NCI-H82 treated with DMSO at 0.1 percent for 48 hours (cell line): ENCODE measurements around the gene ZNF202.
"Not testable (repeated sequence)": the region's sequence is repeated elsewhere in the genome, so short reads cannot be mapped to it uniquely, and the experiment has no call there.

Experiments
- DNase-seq: peaks from one replicate; lab custom pipeline; 2025; ENCODE audit not compliant: unreplicated experiment; lab: John Stamatoyannopoulos, UW

The ZNF202 gene

DNA sequence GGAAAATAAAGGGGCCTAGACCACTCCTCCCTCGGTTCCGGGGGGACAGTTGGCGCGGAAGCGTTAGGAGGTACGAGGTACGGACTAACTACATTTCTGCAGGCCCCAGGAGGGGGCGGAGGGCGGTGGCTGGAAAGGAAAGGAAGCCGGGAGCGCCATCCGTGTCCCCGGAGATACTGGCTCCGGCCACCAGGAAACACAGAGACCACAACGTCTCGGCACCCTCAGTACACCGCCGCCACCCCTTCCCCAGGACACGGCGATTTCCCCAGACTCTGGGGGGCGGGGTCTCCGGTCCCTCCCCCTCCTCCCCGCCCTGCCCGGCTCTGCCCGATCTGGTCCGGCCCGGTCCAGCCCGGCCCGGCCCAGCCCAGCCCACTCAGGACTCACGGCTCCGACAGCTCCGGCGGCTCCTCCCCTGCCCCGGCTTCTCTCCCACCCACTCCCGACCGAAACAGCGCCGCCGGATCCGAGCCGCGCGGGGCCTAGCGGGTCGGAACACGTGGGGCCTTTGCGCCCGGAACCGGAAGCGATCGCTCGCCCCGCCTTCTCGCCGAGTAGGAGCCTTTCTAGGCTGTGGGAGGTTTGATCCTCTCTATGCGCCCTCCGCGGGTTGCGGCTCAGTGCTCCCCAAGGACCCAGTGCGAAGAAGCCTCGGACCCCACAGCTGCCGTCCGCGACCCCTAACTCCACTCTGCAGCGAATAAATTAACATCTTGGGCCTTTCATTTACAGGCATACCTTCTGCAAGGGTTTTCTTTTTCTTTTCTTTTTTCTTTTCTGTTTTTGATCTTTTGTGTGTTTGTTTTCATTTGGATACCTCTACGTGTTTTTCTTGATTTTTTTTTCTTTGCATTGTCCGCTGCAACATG is at the start of gene ZNF202:
Gene ZNF202 (minus strand): TSS at position 502 of the 872 bp plus-strand sequence. CDS start 10,772 bp downstream, outside the sequence.
- peak; percentile 63 for DNase-seq

DNA sequence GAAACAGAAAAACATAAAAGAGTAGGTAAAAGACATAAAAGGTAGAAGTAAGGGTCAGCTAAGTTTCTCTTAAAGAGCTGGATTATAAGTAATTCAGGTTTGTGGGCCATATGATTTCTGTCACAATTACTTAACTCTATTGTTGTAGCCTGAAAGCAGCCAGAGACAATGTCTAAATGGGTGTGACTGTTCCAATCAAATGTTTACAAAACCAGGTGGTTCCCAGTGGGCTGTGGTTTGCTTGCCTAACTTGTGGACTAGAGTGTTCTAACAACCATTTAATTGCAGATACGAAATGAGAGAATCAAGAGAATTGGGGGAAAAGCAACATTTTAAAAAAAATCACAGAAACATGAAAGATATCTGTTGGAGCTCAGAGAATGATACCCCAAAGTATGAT is 42.1 kb upstream of the ZNF202 start:
- DNase-seq, result no peak

DNA sequence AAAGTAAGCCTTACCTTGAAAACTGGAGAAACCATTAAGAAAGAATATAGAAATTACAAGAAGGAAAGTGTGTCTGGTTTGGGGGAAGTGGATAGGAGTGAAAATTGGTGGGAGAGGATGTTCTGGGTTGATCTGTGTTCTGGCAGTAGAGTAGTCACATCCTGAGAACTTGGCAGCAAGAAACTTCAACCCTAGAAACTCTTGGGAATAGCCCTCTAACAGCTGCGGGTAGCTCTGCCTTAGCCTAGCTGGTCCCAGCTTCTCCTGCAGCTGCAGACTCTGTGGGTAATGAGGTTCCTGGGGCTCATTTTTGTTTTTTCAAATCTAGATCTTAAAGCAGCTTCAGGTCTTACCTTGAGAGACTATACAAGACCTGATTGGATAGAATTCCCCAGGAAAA is 37.1 kb upstream of the ZNF202 start:
- DNase-seq, result no peak

DNA sequence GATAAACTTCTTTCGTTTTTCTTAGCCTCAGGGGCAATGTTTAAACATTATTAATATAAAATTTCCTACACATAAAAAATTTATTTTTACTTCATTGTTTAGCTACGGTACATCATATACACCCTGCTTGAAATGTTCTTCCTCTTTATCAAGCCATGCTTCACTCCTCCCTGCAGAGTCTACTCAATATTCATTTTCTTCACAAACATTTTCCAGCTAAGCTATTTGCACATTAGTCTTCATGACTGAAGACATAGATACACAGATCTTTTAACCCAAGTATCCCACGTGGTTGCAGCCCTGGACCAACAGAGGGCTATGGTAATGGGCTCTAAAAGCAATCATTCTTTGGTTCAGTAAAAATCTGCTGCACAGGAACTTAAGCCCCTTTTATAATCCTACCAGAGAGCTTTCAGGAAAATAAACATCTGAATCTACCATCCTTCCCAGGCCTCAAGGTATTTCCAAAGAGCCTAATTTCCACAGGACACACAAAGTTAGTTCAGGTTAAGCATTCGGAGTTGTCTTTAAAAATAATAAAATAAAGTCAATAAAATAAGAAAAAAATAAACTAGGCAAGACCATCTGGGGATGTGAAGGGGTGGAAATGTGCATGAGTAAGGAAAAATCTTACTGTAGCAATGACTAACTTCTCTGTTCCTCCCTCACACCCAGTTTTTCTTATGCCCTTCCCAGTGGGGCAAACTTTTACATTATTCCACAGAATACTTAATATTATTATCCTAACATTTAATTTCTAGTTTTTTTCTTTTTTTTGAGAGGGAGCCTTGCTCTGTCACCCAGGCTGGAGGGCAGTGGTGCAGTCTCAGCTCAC is 34.5 kb upstream of the ZNF202 start:
- DNase-seq, result peak; percentile 23

DNA sequence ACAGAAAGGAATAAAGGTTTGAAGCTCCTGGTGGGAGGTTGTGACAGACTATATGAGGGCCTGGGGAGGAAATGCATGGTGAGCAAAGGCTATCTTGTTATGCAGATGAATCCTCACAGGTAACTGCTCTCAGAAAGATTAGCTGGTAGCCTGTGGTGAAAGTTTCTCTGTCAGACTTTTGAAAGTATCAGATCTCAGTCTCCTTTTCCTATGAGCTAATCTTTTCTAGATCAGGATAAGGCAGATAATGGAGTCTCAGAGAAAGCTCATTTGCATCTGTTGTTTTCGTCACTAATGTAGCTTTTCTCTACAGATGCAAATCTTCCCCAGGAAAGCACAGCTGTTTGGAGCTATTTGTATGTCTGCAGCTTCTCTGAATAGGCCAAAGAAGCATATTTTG is 33.8 kb upstream of the ZNF202 start:
- DNase-seq, result no peak

DNA sequence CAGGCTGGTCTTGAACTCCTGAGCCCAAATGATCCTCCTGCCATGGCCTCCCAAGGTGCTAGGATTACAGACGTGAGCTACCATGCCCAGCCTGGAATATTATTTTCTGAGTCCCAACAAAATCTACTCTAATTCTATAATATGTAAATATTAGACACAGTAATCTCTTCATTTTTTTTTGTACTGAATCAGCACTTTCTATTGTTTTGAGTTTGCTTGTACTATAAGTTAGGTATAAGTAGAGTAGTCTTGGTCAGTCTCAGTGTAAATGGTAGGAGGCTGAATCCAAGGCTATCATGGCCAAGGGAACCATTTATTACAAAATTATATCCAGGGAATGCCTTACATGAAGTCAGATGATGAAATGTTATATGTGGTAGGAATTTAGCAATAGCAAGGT is 32.5 kb upstream of the ZNF202 start:
- DNase-seq, result no peak

DNA sequence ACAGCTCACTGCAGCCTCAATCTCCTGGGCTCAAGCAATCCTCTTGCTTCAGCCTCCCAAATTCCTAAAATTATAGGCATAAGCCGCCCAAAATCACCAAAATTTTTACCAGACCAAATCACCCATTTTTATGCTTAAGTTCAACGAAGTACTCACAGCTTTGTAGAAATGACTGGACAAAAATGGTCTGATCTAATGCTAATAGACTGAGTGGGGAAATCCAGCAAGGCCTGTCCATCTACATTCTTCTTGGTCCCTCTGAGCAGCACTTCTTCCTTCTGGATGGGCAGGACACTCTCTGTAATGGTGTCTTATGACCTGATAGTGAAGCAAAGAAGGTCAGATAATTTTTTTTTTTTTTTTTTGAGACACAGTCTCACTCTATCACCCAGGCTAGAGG is 31.6 kb upstream of the ZNF202 start:
- DNase-seq, result no peak

DNA sequence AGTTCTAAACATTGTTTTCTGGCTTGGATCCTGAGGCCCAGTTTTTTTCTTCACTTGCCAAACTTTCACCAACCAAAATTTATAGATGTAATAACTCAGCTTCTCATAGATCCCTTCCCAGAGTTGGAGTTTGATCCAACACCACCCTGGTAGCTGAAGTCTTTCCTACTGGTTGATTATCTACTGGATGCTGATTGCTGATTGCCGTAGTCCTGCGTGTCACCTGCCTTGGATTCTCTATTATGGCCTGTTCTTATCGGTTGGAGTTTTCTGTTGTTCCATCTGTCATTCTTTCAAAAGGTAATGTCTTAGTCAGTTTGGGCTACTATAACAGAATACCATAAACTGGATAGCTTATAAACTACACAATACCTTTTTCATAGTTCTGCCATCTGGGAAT is 30.2 kb upstream of the ZNF202 start:
- no peak for DNase-seq

DNA sequence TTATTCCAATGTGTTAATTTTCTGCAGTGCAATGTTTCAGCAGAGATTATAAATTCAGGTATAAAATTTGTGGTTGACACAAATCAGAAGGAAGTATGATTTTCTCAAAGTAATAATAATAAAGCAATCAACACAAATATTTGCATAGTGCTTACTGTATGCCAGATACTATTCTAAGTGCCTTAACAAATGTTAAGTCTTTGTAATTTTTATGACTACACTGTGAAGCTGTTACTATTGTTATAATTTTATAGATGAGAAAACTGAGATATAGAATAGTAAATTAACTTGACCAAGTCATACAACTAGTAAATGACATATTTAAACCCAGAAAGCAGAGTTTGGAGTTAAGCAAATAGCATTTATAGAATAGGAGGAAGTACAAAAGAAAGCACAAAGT is 29.3 kb upstream of the ZNF202 start:
- no peak for DNase-seq

DNA sequence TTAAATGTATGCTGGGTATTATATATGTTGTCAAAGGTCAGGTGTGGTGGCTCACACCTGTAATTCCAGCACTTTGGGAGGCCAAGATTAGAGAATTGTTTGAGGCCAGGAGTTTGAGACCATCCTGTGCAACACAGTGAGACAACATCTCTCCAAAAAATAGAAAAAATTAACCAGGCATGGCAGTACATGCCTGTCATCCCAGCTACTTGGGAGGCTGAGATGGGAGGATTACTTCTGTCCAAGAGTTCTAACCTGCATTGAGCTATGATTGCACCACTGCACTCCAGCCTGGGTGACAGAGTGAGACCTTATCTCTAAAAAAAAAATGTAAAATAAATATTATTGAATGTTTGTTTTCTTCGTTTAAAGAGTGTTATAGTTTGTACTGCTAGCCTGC is 24.1 kb upstream of the ZNF202 start:
- no peak for DNase-seq

DNA sequence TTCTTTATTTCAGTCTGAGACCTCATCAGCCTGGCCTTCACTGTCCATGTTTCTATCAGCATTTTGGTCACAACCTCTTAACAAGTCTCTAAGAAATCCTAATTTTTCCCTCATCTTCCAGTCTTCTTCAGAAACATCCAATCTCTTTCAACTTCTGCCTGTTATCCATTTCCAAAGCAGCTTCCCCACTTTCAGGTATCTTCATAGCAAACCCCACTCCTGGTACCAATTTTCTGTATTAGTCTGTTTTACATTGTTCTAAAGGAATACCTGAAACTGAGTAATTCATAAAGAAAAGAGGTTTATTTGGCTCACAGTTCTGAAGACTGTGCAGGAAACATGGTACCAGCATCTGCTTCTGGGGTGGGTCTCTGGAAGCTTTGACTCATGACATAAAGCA is 21.0 kb upstream of the ZNF202 start:
- no peak for DNase-seq

DNA sequence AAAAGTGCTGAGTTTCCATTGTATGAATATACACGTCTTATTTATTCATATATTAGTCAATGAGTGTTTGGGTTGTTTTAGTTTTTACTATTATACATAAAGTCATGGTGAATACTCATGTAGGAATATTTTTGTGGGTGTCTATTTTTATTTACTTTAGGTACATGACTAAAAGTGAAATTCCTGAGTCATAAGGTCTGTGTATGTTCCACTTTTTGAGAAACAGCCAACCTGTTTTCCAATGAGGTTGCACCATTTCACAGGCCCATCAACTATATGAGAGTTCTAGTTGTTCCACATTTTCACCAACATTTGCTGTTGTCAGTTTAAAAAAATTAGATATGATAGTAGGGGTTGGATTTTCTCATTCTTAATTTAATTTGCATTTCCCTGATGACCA is 19.4 kb upstream of the ZNF202 start:
- no peak for DNase-seq

DNA sequence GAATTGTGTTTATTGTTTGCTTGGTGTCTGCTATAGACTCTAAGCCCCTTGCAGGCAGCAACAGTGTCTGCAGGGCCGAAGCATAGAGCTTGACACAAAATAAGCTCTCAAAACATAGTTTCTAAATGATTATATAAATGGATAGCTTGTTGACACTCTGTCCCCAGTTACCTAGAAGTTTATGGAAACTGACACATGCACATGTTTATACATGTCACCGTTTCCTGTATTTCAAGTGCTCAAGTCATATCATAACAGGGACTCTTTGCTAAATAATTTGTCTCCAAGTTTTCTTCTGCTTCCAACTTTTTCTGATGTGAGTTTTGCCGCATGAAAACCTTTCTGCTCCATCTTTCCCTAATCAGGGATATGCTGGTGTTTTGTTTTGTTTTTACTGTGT is 16.5 kb upstream of the ZNF202 start:
- DNase-seq, result no peak

DNA sequence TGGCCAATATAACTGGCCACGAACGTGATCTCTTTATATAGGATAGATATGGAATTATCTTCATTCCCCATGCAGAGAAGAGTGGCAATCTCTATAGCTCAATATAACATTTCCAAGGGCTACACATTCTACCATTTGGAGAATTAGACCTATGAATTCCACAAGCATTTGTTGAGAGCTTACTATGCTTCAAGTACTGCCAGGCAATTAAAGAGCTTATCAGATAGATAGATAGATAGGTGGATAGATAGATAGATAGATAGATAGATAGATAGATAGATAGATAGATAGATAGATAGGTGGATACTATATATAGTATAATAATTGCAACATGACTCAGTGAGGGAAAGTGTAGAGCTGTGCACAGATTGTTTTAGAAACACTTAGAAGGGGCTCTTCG is 14.4 kb upstream of the ZNF202 start:
- DNase-seq, result no peak

DNA sequence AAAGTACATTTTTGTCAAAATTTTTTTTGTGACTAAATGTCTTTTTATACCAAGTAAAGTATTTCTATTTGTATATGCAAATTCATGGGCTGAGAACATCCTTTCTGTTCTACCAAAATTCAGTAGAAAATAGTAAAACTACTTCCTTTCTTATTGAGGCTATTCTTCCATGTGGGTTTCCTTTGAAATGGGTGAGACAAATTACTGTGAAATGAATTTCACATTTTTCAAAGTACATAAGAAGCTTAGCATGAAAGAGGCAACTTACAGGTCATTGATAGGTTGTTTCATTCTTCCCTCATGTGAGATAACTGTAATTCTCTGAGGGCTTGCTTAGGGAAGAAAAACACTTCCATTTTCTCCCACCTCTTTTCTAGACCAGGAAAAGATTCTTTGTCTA is 13.9 kb upstream of the ZNF202 start:
- DNase-seq, result no peak

DNA sequence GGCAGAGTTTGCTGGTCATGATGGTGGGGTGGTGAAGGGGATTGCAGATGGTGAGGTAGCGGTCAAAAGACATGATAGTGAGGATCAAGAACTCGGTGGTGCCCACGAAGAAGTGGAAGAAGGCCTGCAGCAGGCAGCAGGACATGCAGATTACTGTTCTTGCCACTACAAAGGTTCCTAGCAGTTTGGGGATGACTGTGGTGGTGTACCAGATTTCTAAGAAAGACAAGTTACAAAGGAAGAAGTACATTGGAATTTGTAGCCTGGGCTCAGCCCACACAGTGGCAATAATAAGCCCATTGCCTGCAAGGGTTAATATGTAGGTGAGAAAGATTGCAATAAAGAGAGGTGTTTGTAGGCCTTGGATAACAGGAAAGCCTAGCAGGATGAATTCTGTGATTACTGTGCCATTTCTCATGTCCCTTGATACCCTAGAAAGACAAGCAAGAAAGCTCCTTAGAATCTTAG is 12.7 kb upstream of the ZNF202 start, which contains the start of gene OR6X1:
Gene OR6X1 (minus strand): TSS at position 418 of the 468 bp plus-strand sequence. CDS start 0 bp downstream, at position 418.
- no peak for DNase-seq

DNA sequence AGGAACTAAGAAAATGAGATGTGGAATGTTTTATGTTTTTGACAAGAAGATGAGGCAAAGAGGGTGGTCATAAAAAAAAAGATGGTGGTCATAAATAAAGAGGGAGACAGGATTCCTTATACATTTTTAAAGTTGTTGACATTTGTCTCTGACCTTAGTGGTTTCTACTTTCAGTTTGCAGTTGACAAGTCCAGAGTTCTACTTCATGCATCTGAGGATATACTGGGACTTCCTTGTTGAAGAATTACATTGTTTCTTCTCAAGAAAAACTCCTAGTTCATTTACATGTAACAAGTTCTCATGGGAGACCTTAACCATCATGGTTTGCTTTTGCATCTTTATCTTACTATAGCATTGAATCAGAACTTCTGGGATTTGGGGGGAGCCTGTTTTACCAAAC is 11.7 kb upstream of the ZNF202 start:
- no peak for DNase-seq

DNA sequence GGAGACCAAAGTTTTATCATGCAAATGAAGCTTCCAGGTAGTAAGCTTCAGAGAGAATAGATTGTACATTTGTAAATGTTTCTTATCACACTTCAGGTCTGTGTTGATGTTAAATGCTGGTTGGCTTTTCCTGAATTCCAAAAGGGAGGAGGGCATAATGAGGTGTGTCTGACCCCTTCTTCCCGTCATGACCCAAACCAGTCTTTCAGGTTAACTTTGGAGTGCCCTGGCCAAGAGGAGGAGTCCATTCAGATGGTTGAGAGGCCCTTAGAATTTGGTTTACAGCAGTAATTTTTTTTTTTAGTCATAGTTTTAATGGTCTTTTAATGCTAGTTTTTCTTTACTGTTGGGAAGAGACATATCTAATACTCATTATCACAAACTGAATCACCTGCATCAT is 10.3 kb upstream of the ZNF202 start:
- DNase-seq, result no peak

DNA sequence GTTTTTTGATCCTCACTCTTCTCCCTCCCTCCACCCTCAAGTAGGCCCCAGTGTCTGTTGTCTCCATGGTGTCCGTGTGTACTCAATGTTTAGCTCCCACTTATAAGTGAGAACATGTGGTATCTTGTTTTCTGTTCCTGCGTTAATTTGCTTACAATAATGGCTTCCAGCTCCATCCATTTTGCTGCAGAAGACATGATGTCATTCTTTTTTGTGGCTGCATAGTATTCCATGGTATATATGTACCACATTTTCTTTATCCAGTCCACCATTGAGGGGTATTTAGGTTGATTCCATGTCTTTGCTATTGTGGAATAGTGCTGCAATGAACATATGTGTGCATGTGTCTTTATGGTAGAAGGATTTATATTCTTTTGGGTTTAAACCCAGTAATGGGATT is 6.9 kb upstream of the ZNF202 start:
- DNase-seq, result not testable (repeated sequence)

DNA sequence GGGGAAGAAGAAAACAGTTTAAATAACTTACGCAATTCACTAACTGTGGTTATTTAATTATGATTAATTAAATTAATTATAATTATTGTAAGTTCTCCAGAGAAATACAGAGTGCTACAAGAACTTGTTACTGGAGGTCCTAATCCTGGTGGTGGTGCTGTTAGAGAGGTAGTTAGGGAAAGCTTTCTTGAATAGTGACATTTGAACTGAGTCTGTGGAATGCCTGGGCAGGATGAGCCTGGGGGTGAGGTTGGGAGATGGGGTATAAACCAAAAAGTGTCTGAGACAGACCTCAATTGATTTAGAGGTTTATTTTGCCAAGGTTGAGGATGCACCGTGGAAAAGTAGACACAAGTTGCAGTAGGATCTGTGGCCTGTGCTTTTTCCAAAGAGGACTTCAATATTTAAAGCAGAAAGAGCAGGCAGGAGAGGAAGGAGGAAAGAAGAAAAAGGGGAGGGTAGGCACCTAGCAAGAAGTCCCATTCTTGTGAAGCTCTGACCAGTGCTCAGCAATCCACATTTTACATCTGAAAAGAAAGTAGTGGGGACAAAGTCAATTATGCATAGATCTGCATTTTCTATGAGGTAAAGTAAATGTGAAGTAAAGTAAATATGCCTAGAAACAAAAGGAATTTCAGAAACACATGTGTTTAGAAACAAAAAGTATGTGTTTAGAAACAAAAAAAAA is 4.4 kb upstream of the ZNF202 start:
- no peak for DNase-seq

DNA sequence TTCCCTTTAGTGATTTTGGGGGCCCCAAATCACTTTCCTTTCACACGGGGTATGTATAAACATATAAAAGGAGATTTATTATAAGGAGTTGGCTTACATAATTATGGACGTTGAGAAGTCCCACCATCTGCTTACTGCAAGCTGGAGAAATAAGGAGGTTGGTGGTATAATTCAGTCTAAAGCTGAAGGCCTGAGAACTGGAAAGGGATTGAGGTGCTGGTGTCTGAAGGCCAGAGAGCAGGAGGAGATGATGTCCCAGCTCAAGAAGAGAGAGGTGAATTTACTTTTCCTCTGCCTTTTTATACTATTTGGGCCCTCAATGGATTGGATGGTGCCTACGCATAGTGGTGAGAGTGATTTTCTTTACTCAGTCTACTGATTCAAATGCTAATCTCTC is 1.3 kb upstream of the ZNF202 start:
- DNase-seq, result peak; percentile 17
